Heart left ventricle (tissue), 16 donors: Measurements from ENCODE around the gene TRIM52. TPM values are rescaled to one million over a fixed set of nuclear protein-coding genes. Genes with fewer than 3 reads are reported as not detected.

Experiments used
- ATAC-seq, 4 donors: fragments of 200-7000 bp; cut with Tn5 transposase; one replicate each; pipeline ENCODE4 v1.9.1; 2020 to 2022; ENCODE audit warnings: moderate library complexity in 4 of 4, mild to moderate bottlenecking in 3 of 4, moderate number of reproducible peaks in 1 of 4
- DNase-seq, 5 donors: peaks; one replicate each; pipeline ENCODE4 v3.0.0-alpha.2; 2020
- H3K27ac ChIP-seq, 12 donors: fragments of 200-600 bp; sonication (generic) in 4 of 12; one replicate each; pipeline versions ENCODE4 v1.5.0 to v1.8.0; 2016 to 2022; ENCODE audit warnings: mild to moderate bottlenecking in 2 of 12
- H3K27me3 ChIP-seq, 9 donors: fragments of 200-600 bp; sonication (generic) in 2 of 9; one replicate each; pipeline versions ENCODE4 v1.5.1 to v1.8.0; 2016 to 2022; ENCODE audit warnings: mild to moderate bottlenecking in 3 of 9
- H3K36me3 ChIP-seq, 9 donors: fragments of 200-600 bp; sonication (generic) in 2 of 9; one replicate each; pipeline versions ENCODE4 v1.5.0 to v1.8.0; 2018 to 2022; ENCODE audit warnings: mild to moderate bottlenecking in 2 of 9
- H3K4me1 ChIP-seq, 12 donors: fragments of 200-600 bp; sonication (generic) in 4 of 12; one replicate each; pipeline versions ENCODE4 v1.5.0 to v1.8.0; 2016 to 2022; ENCODE audit warnings: mild to moderate bottlenecking in 3 of 12
- H3K4me3 ChIP-seq, 12 donors: fragments of 200-600 bp; sonication (generic) in 4 of 12; one replicate each; pipeline versions ENCODE4 v1.5.0 to v1.8.0; 2017 to 2022; ENCODE audit warnings: mild to moderate bottlenecking in 9 of 12, moderate library complexity in 4 of 12
- H3K9me3 ChIP-seq, 12 donors: fragments of 200-600 bp; sonication (generic) in 4 of 12; one replicate each; pipeline versions ENCODE4 v1.5.0 to v1.8.0; 2016 to 2022; ENCODE audit warnings: mild to moderate bottlenecking in 1 of 12
- POLR2A ChIP-seq, 2 donors: fragments of 450-650 bp; IDR thresholded peaks; one replicate each; pipeline ENCODE4 v1.6.1; 2017; ENCODE audit warnings: antibody characterized with exemption in 2 of 2, mild to moderate bottlenecking in 2 of 2, moderate library complexity in 2 of 2
- WGBS, 4 donors: extraction: QIAGEN DNeasy Blood & Tissue Kit in 2 of 4; methylation state at CpG; one replicate each; pipeline versions ENCODE4 v1.1.5 to v1.1.7; 2013 to 2018; 5-methylcytosine and 5-hydroxymethylcytosine counted together
- intact Hi-C, 10 donors: fragments of 100-400 bp; cut with DNase I; formaldehyde crosslinking; loops; one replicate each; pipeline versions ENCODE4 v1.11.1 to v1.14.2; 2022
- polyA plus RNA-seq, 2 donors: library from polyadenylated mRNA; stranded (reverse); fragments of 200-250 nt; gene quantifications; one replicate each; pipeline ENCODE4 v1.2.3, GENCODE V29; 2013
- total RNA-seq, 9 donors: library from RNA; depleted of rRNA in 2 of 9; stranded (reverse); fragments of >200 nt in 2 of 9; fragmentation: NEBNext Ultra II Directional in 3 of 9; extraction: Animal tissue kit (Norgen Biotek cat#: 25700) in 3 of 9; gene quantifications; one replicate each; pipeline versions ENCODE4 v1.1.0 to v1.2.4, GENCODE V29; 2016 to 2023
- TF ChIP-seq, protein P1 (sequence below), 12 donors: fragments of 200-600 bp; sonication (generic) in 4 of 12; IDR thresholded peaks; one replicate each; pipeline versions ENCODE4 v1.5.0 to v1.8.0; 2018 to 2022; ENCODE audit warnings: antibody characterized with exemption in 12 of 12, mild to moderate bottlenecking in 5 of 12
- donor health status: ischemic (EF 13 %, LVEDD 7.1; RV severe dilation, severe dysfunction).
- donor health status: healthy with polysubstance abuse.
- donor health status: DM: no; HTN: yes; CAD: no.
- donor health status: DM: no; HTN: no; CAD: no.
- donor health status: ischemic (EF 25% LVEDD 6.9; RV normal size, moderate dysfunction).
- donor health status: ischemic (EF 25% LVEDD 5.7; RV mildly dilated, moderate dysfunction).
- donor health status: healthy.
- donor health status: DM: yes; HTN: yes; CAD: no.
- donor health status: ischemic (EF 35%, LVEDD 5.7; RV mildly dilated, moderate dysfunction).
- donor health status: nonischemic (EF 11% LVEDD 7.7; RV severe dilation, severe dysfunction).
- donor health status: DM: yes; HTN: yes; CAD: no.
- donor health status: PGD.
- donor health status: ischemic (EF 29% LVEDD 5.4; RV normal size, mild dysfunction).
- donor health status: nonischemic (EF 23%, LVEDD 6.1; RV moderate dilation, normal function).

Gene TRIM52
- total and polyA plus RNA-seq, 11 donors: 5.6 to 12.8 (median 7.6) TPM

DNA sequence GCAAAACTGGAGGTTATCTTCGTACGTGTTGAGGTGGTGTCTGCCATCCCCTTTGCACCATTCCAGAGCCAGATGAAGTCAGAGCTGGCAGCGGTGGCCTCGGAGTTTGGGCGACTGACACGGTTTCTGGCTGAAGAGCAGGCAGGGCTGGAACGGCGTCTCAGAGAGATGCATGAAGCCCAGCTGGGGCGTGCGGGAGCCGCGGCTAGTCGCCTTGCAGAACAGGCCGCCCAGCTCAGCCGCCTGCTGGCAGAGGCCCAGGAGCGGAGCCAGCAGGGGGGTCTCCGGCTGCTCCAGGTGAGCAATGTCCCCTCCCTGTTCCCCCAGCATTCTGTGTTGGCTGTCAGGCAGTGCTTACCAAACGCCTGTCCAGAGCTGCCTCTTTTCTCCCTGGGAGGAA is 28.4 kb downstream of the TRIM52 start:
- 83 to 89% (median 88%) methylated on average over 16 to 18 of the region's 18 CpGs for WGBS, 4 donors
- no peaks in the 10 kb centered on the region for H3K9me3 ChIP-seq
- H3K27ac ChIP-seq: no peak overlapping the region
- ATAC-seq (no peak), DNase-seq (no peak)
- no peaks in the 10 kb centered on the region for H3K27me3 ChIP-seq
- H3K4me1 ChIP-seq: peaks cover 0 to 7% (median 0%) of the 10 kb centered on the region in 12 donors
- TF ChIP-seq POLR2A (IDR thresholded peaks at IDR 0.05): no peak
- TF ChIP-seq, protein P1, sequence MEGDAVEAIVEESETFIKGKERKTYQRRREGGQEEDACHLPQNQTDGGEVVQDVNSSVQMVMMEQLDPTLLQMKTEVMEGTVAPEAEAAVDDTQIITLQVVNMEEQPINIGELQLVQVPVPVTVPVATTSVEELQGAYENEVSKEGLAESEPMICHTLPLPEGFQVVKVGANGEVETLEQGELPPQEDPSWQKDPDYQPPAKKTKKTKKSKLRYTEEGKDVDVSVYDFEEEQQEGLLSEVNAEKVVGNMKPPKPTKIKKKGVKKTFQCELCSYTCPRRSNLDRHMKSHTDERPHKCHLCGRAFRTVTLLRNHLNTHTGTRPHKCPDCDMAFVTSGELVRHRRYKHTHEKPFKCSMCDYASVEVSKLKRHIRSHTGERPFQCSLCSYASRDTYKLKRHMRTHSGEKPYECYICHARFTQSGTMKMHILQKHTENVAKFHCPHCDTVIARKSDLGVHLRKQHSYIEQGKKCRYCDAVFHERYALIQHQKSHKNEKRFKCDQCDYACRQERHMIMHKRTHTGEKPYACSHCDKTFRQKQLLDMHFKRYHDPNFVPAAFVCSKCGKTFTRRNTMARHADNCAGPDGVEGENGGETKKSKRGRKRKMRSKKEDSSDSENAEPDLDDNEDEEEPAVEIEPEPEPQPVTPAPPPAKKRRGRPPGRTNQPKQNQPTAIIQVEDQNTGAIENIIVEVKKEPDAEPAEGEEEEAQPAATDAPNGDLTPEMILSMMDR (IDR thresholded peaks at IDR 0.05): no peak
- H3K36me3 ChIP-seq: peaks cover 0 to 91% (median 76%) of the 10 kb centered on the region in 9 donors
- no peak overlapping the region for H3K4me3 ChIP-seq
- intact Hi-C loops: no loop called here

DNA sequence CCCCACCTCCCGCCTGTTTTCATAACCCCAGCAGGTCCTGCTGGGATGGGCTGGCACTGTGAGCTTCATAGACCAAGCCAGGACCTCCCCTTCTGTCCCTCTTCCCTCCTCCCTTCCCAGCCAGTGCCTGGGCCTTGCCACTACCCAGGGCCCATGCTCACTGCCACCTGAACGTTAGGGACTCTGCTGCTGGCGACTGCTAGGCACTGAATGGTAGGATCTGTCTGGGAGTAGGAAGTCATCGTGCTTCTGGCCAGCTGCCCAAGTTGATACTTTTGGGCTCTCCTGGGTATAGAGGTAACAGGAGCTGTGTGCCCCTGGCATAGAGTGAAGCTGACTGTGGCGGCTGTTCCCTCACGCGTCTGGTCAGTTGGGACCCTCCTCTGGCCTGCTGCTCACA is 29.5 kb downstream of the TRIM52 start:
- Histone ChIP-seq H3K9me3 (no peaks in the 10 kb centered on the region), H3K36me3 (peaks cover 0 to 91% (median 74%) of the 10 kb centered on the region in 9 donors), H3K27ac (no peak overlapping the region), H3K27me3 (no peaks in the 10 kb centered on the region), H3K4me1 (peaks cover 0 to 7% (median 0%) of the 10 kb centered on the region in 12 donors), H3K4me3 (no peak overlapping the region)
- TF ChIP-seq POLR2A (IDR thresholded peaks at IDR 0.05): no peak
- TF ChIP-seq, protein P1 (IDR thresholded peaks at IDR 0.05): no peak
- ATAC-seq (no peak), DNase-seq (no peak)
- WGBS, 4 donors: 84 to 91% (median 88%) methylated on average over 7 of the region's 7 CpGs
- intact Hi-C loops: no loop called here

DNA sequence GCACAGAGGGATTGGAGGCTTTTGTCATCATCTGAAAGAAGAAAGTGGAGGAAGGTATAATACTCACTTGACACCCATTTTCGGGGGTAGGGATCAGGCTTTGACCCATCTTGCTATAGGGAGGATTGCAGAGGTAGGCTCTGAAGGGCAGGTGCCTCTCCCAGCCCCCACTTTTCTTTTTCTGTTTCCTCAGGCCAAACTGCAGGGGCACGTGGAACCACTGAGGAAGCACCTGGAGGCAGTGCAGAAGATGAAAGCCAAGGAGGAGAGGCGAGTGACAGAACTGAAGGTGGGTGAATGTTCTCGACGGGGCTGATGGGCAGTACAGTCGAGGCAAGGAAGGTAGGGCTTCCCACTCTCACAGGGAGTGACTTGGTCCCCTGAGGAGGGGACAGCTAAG is 30.4 kb downstream of the TRIM52 start:
- no peak overlapping the region for H3K27ac ChIP-seq
- no peak overlapping the region for H3K4me3 ChIP-seq
- TF ChIP-seq POLR2A (IDR thresholded peaks at IDR 0.05): no peak
- TF ChIP-seq, protein P1 (IDR thresholded peaks at IDR 0.05): no peak
- H3K36me3 ChIP-seq: peaks cover 0 to 83% (median 65%) of the 10 kb centered on the region in 9 donors
- no peaks in the 10 kb centered on the region for H3K9me3 ChIP-seq
- peaks cover 0 to 15% (median 0%) of the 10 kb centered on the region in 12 donors for H3K4me1 ChIP-seq
- 78 to 89% (median 86%) methylated on average over 6 of the region's 6 CpGs for WGBS, 4 donors
- ATAC-seq: no peak
- intact Hi-C loops: no loop called here
- DNase-seq: no peak
- H3K27me3 ChIP-seq: no peaks in the 10 kb centered on the region

DNA sequence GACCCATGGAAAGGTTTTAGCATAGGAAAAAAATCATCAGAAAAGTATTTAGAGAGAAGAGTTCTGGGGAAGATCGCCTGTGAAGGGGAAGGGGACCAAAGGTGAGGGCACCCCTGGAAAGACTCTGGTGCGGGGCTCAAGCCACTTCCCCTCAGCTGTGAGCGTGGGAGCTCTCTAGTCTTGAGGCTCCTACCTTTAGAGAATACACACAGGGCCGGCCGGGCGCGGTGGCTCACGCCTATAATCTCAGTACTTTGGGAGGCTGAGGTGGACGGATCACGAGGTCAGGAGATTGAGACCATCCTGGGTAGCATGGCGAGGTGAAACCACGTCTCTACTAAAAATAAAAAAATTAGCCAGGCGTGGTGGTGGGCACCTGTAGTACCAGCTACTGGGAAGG is 30.9 kb downstream of the TRIM52 start:
- H3K27me3 ChIP-seq: no peaks in the 10 kb centered on the region
- no peak for ATAC-seq

More for the DNA sequence above, 30.9 kb downstream of the TRIM52 start:
- 93 to 96% (median 95%) methylated on average over 13 of the region's 13 CpGs for WGBS, 4 donors
- H3K4me3 ChIP-seq: no peak overlapping the region
- H3K9me3 ChIP-seq: no peaks in the 10 kb centered on the region
- intact Hi-C loops: no loop called here
- DNase-seq: no peak
- TF ChIP-seq, protein P1 (IDR thresholded peaks at IDR 0.05): no peak
- TF ChIP-seq POLR2A (IDR thresholded peaks at IDR 0.05): no peak
- peaks cover 0 to 78% (median 60%) of the 10 kb centered on the region in 9 donors for H3K36me3 ChIP-seq
- H3K4me1 ChIP-seq: peaks cover 0 to 20% (median under 1%) of the 10 kb centered on the region in 12 donors
- no peak overlapping the region for H3K27ac ChIP-seq
